GM19372 (cell line): Measurements from ENCODE around the gene UNC80.

ENCODE experiments used
- ATAC-seq: cut with Tn5 transposase; IDR thresholded peaks from one replicate; pipeline ENCODE4 v1.9.1; 2021; ENCODE audit warnings: mild to moderate bottlenecking, low read depth, moderate library complexity; ENCODE audit not compliant: unreplicated experiment

Gene UNC80

GRCh38 chr2:209965723-209966122, 194.1 kb downstream of the UNC80 start:
- no peak for ATAC-seq

- no peak for ATAC-seq
Observed at GRCh38 chr2:209969692-209970091, 198.1 kb downstream of the UNC80 start.

GRCh38 chr2:209970271-209970670, 198.6 kb downstream of the UNC80 start:
- no peak for ATAC-seq

- ATAC-seq = no peak
Observed at GRCh38 chr2:209970711-209971110, 199.1 kb downstream of the UNC80 start.

- no peak for ATAC-seq
Observed at GRCh38 chr2:209973328-209973727, 201.7 kb downstream of the UNC80 start.

GRCh38 chr2:209974576-209974975, 202.9 kb downstream of the UNC80 start:
- no peak for ATAC-seq

GRCh38 chr2:209976698-209977385, 205.2 kb downstream of the UNC80 start:
- peak; percentile 77 for ATAC-seq

GRCh38 chr2:209977386-209978239, 206.0 kb downstream of the UNC80 start:
- ATAC-seq = peak; percentile 50

- ATAC-seq = no peak
Observed at GRCh38 chr2:209984291-209984690, 212.7 kb downstream of the UNC80 start.

GRCh38 chr2:209985874-209986273, 214.2 kb downstream of the UNC80 start:
- no peak for ATAC-seq

GRCh38 chr2:209986415-209986814, 214.8 kb downstream of the UNC80 start:
- ATAC-seq = no peak

GRCh38 chr2:209988010-209988409, 216.4 kb downstream of the UNC80 start:
- ATAC-seq = no peak

- ATAC-seq = no peak
Observed at GRCh38 chr2:209990838-209991237, 219.2 kb downstream of the UNC80 start.

- no peak for ATAC-seq
Observed at GRCh38 chr2:209993968-209994367, 222.3 kb downstream of the UNC80 start.

- ATAC-seq = no peak
Observed at GRCh38 chr2:209998596-209998995, 227.0 kb downstream of the UNC80 start.

- ATAC-seq = no peak
Observed at GRCh38 chr2:210000464-210001324, 229.1 kb downstream of the UNC80 start.

GRCh38 chr2:210002158-210003157, 230.8 kb downstream of the UNC80 start, which contains the start of gene RPE:
Gene RPE (plus strand): TSS chr2:210002638. CDS start chr2:210002662, 24 bp downstream.
- ATAC-seq = peak; percentile 99

- no peak for ATAC-seq
Observed at GRCh38 chr2:210003359-210003758, 231.7 kb downstream of the UNC80 start.

- ATAC-seq = no peak
Observed at GRCh38 chr2:210004881-210005280, 233.2 kb downstream of the UNC80 start.

GRCh38 chr2:210007895-210008294, 236.3 kb downstream of the UNC80 start:
- no peak for ATAC-seq
